ENCODE data around the gene SUCLG2. TPM values are rescaled to one million over a fixed set of nuclear protein-coding genes. Genes with fewer than 3 reads are reported as not detected.
A peak's percentile ranks its signal among the peaks of the same experiment; 100 is the strongest.

The SUCLG2 gene
- total RNA-seq, 3 donors from 2014 or later (not counting 1 experiment from before 2014, with no cell fraction given) = 43.6 to 55.8 (median 49.9) TPM

DNA sequence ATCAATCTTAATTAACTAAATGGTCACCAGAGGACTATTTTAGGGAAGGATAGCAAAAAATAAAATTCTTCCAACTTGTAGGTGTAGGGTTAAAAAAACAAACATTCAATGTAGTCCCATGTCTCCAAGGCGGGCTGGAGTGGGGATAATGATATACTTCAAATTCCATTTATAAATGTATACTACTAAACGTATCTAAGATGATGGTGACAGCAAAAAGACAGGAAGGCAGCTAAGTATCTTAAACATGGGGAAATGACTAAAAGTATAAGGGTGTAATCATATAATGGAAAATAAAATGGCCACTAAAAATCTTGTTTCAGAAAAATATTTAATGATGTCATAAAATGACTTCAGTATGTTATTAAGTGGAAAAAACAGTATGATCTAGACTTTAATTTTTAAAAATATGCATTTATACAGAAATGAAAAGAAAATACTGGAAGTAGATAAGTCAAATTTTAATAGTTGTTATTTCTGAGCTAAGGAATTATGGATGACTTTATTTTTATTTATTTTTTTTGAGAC, 181.7 kb downstream of the SUCLG2 start:
- Mint-ChIP-seq H3K36me3 (no peaks in the 10 kb centered on the region), H3K27ac (no peak overlapping the region), H3K4me1 (peaks cover 8 to 11% of the 10 kb centered on the region in 2 donors), H3K9me3 (no peaks in the 10 kb centered on the region), H3K27me3 (ENCODE audit: low read depth in 2 of 2) (no peaks in the 10 kb centered on the region), H3K4me3 (no peak overlapping the region)
- no CpG with 5 or more reads among the region's 2 CpGs for WGBS (ENCODE audit: insufficient coverage)
- DNase-seq (no peak), ATAC-seq (no peak)
- no peak overlapping the region for H3K27ac ChIP-seq (ENCODE audit: low read length)
- no peaks in the 10 kb centered on the region for H3K9me3 ChIP-seq (ENCODE audit: control insufficient read depth, insufficient read depth, low read length)
- H3K36me3 ChIP-seq (ENCODE audit: control insufficient read depth, insufficient read depth, low read length) = no peaks in the 10 kb centered on the region
- intact Hi-C loops (cut with micrococcal nuclease) = no loop called here
- H3K27me3 ChIP-seq (ENCODE audit: control insufficient read depth, insufficient read depth, low read length) = no peaks in the 10 kb centered on the region
- TF ChIP-seq CTCF (IDR thresholded peaks at IDR 0.05) = no peak
- H3K4me1 ChIP-seq (ENCODE audit: control insufficient read depth, insufficient read depth, low read length) = no peaks in the 10 kb centered on the region
- no peak overlapping the region for H3K4me3 ChIP-seq (ENCODE audit: low read length)

DNA sequence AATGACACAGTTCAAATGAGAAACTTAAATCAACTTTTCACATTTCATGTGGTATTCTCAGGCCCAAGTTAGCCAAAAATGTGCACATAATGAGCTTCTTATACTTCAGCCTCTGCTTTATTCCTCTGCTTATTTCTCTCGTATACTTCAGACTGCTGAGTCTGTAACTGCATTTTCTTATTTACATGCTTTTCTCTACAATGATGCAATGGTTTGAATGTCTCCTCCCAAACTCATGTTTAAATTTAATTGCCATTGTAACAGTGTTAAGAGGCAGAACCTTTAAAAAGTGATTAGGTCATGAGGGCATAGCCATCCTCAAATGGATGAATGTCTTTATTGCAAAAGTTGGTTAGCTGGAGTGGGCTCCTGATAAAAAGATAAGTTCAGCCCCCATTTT, 184.2 kb downstream of the SUCLG2 start:
- no peak overlapping the region for H3K4me3 Mint-ChIP-seq
- 100% methylated on average over 1 of the region's 1 CpG for WGBS (ENCODE audit: insufficient coverage)
- H3K27ac Mint-ChIP-seq = no peak overlapping the region
- peaks cover 8 to 17% of the 10 kb centered on the region in 2 donors for H3K4me1 Mint-ChIP-seq
- no peak overlapping the region for H3K4me3 ChIP-seq (ENCODE audit: low read length)
- no peaks in the 10 kb centered on the region for H3K36me3 Mint-ChIP-seq
- H3K36me3 ChIP-seq (ENCODE audit: control insufficient read depth, insufficient read depth, low read length) = no peaks in the 10 kb centered on the region
- no peaks in the 10 kb centered on the region for H3K27me3 Mint-ChIP-seq (ENCODE audit: low read depth in 2 of 2)
- H3K27me3 ChIP-seq (ENCODE audit: control insufficient read depth, insufficient read depth, low read length) = no peaks in the 10 kb centered on the region
- ATAC-seq (no peak), DNase-seq (no peak)
- no peaks in the 10 kb centered on the region for H3K9me3 Mint-ChIP-seq
- TF ChIP-seq CTCF (IDR thresholded peaks at IDR 0.05) = no peak
- no peaks in the 10 kb centered on the region for H3K9me3 ChIP-seq (ENCODE audit: control insufficient read depth, insufficient read depth, low read length)
- intact Hi-C loops (cut with micrococcal nuclease) = no loop called here
- H3K27ac ChIP-seq (ENCODE audit: low read length) = no peak overlapping the region
- H3K4me1 ChIP-seq (ENCODE audit: control insufficient read depth, insufficient read depth, low read length) = no peaks in the 10 kb centered on the region

DNA sequence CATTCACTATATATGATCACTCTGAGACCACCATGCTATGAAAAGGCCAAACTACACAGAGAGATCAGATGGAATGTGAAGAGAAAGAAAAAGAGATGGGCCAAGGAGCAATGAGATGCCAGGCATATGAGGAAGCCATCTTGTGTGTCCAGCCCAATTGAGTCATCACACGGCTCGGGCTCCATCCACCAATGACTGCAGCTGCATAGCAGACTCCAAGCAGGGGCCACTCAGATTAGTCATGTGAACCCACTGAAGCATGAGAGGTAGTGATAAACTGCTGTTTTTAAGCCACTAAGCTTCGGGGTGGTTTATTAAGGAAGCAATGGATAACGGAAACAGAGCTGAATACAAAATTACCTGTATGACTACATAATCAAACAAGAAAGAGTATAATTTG, 185.9 kb downstream of the SUCLG2 start:
- Mint-ChIP-seq H3K27me3 (ENCODE audit: low read depth in 2 of 2) (no peaks in the 10 kb centered on the region), H3K36me3 (no peaks in the 10 kb centered on the region), H3K27ac (peak overlapping the region in 1 of 2 donors; percentile 58), H3K4me1 (peaks cover 13 to 19% of the 10 kb centered on the region in 2 donors), H3K9me3 (no peaks in the 10 kb centered on the region), H3K4me3 (no peak overlapping the region)
- WGBS (ENCODE audit: insufficient coverage) = 100% methylated on average over 2 of the region's 4 CpGs
- Histone ChIP-seq H3K9me3 (ENCODE audit: control insufficient read depth, insufficient read depth, low read length) (no peaks in the 10 kb centered on the region), H3K4me3 (ENCODE audit: low read length) (no peak overlapping the region), H3K27ac (ENCODE audit: low read length) (no peak overlapping the region), H3K4me1 (ENCODE audit: control insufficient read depth, insufficient read depth, low read length) (no peaks in the 10 kb centered on the region), H3K27me3 (ENCODE audit: control insufficient read depth, insufficient read depth, low read length) (no peaks in the 10 kb centered on the region), H3K36me3 (ENCODE audit: control insufficient read depth, insufficient read depth, low read length) (no peaks in the 10 kb centered on the region)
- no peak for TF ChIP-seq CTCF (IDR thresholded peaks at IDR 0.05)
- no peak for DNase-seq
- intact Hi-C loops (cut with micrococcal nuclease) = no loop called here
- ATAC-seq = no peak

- Mint-ChIP-seq H3K9me3 (no peaks in the 10 kb centered on the region), H3K27me3 (ENCODE audit: low read depth in 2 of 2) (no peaks in the 10 kb centered on the region), H3K4me3 (no peak overlapping the region), H3K4me1 (peaks cover 11 to 17% of the 10 kb centered on the region in 2 donors), H3K36me3 (no peaks in the 10 kb centered on the region), H3K27ac (no peak overlapping the region)
- no peak for TF ChIP-seq CTCF (IDR thresholded peaks at IDR 0.05)
- 91% methylated on average over 2 of the region's 2 CpGs for WGBS (ENCODE audit: insufficient coverage)
- H3K27me3 ChIP-seq (ENCODE audit: control insufficient read depth, insufficient read depth, low read length) = no peaks in the 10 kb centered on the region
- no peaks in the 10 kb centered on the region for H3K4me1 ChIP-seq (ENCODE audit: control insufficient read depth, insufficient read depth, low read length)
- H3K4me3 ChIP-seq (ENCODE audit: low read length) = no peak overlapping the region
- intact Hi-C loops (cut with micrococcal nuclease) = no loop called here
- peaks cover 2% of the 10 kb centered on the region for H3K36me3 ChIP-seq (ENCODE audit: control insufficient read depth, insufficient read depth, low read length)
- H3K9me3 ChIP-seq (ENCODE audit: control insufficient read depth, insufficient read depth, low read length) = no peaks in the 10 kb centered on the region
- no peak for DNase-seq
- H3K27ac ChIP-seq (ENCODE audit: low read length) = no peak overlapping the region
- ATAC-seq = no peak
Observed at GRCh38 chr3:67463656-67464055, 190.8 kb downstream of the SUCLG2 start.

Measured in natural killer cell (primary cell).